HEK293 (cell line): Measurements from ENCODE around the gene JHY.

Experiments
- CTCF ChIA-PET: fragments of 350-600 bp; formaldehyde crosslinking; extraction: SDS; loops from one replicate; lab custom pipeline; 2021; ENCODE audit warnings: antibody characterized with exemption; lab: Yijun Ruan, JAX
- POLR2A ChIA-PET: fragments of 300-600 bp; formaldehyde crosslinking; extraction: SDS; loops from one replicate; lab custom pipeline; 2020; ENCODE audit warnings: antibody characterized with exemption, inconsistent platforms; lab: Yijun Ruan, JAX
- H3K27ac ChIP-seq: fragments of 200-500 bp; sonication (Bioruptor generic); 2 replicates; pipeline ENCODE4 v1.5.1; 2014; ENCODE audit warnings: low read depth, low read length, control low read depth, inconsistent platforms; ENCODE audit errors: extremely low read depth
- H3K36me3 ChIP-seq, 2 experiments: fragments of 200-500 bp in 1 of 2; sonication (Bioruptor generic) in 1 of 2; 1 replicate in 1 of 2; 2 replicates in 1 of 2; pipeline ENCODE4 v1.5.1; 2014 to 2017; ENCODE audit warnings: inconsistent platforms in 2 of 2, low read length in 2 of 2; ENCODE audit not compliant: control insufficient read depth in 2 of 2, insufficient read depth in 1 of 2
- H3K4me1 ChIP-seq: fragments of 200-500 bp; sonication (Bioruptor generic); 2 replicates; pipeline ENCODE4 v1.5.1; 2014; ENCODE audit warnings: mild to moderate bottlenecking, low read length, inconsistent platforms; ENCODE audit not compliant: control insufficient read depth, insufficient read depth
- H3K4me3 ChIP-seq: 2 replicates; pipeline ENCODE4 v1.5.1; 2011; ENCODE audit warnings: low read depth, mild to moderate bottlenecking, control low read depth, low read length, moderate library complexity
- H3K9me3 ChIP-seq: fragments of 200-500 bp; sonication (Bioruptor generic); 2 replicates; pipeline ENCODE4 v1.5.1; 2014; ENCODE audit warnings: low read depth, low read length, inconsistent platforms; ENCODE audit not compliant: control insufficient read depth, insufficient read depth
- GFI1B ChIP-seq: fragments of 450-650 bp; formaldehyde crosslinking; IDR thresholded peaks from 2 replicates; pipeline ENCODE4 v1.5.1; 2016; ENCODE audit warnings: missing biosample characterization, missing genetic modification characterization
- HOXA7 ChIP-seq: sonication (generic); formaldehyde crosslinking; IDR thresholded peaks from 2 replicates; pipeline ENCODE4 v1.8.1; 2022; ENCODE audit warnings: missing genetic modification reagents, borderline replicate concordance
- KLF10 ChIP-seq: fragments of 450-650 bp; IDR thresholded peaks from 2 replicates; pipeline ENCODE4 v1.5.1; 2018; ENCODE audit warnings: missing biosample characterization, mild to moderate bottlenecking, missing genetic modification characterization
- PATZ1 ChIP-seq: fragments of 450-650 bp; formaldehyde crosslinking; IDR thresholded peaks from 2 replicates; pipeline ENCODE4 v1.5.1; 2016; ENCODE audit warnings: missing biosample characterization, missing genetic modification characterization
- PRDM4 ChIP-seq: fragments of 450-650 bp; formaldehyde crosslinking; IDR thresholded peaks from 2 replicates; pipeline ENCODE4 v1.5.1; 2017; ENCODE audit warnings: missing biosample characterization, missing genetic modification characterization
- RBAK ChIP-seq: fragments of 450-650 bp; formaldehyde crosslinking; IDR thresholded peaks from 2 replicates; pipeline ENCODE4 v1.5.1; 2016; ENCODE audit warnings: missing biosample characterization, missing genetic modification characterization
- REST ChIP-seq: fragments of 450-650 bp; formaldehyde crosslinking; IDR thresholded peaks from 2 replicates; pipeline ENCODE4 v1.5.1; 2016; ENCODE audit warnings: missing biosample characterization, missing genetic modification characterization
- TCF7L2 ChIP-seq: IDR thresholded peaks from 2 replicates; pipeline ENCODE4 v1.6.1; 2011; ENCODE audit warnings: low read depth, mild to moderate bottlenecking, inconsistent platforms, low read length, moderate library complexity, borderline replicate concordance
- TRIM28 ChIP-seq: IDR thresholded peaks from 2 replicates; pipeline ENCODE4 v1.6.1; 2011; ENCODE audit warnings: low read length, control low read depth, borderline replicate concordance
- ZBTB8A ChIP-seq: fragments of 450-650 bp; formaldehyde crosslinking; IDR thresholded peaks from 2 replicates; pipeline ENCODE4 v1.5.1; 2016; ENCODE audit warnings: missing biosample characterization, missing genetic modification characterization
- ZEB2 ChIP-seq: fragments of 450-650 bp; formaldehyde crosslinking; IDR thresholded peaks from 2 replicates; pipeline ENCODE4 v1.5.1; 2016; ENCODE audit warnings: missing biosample characterization, missing genetic modification characterization
- ZNF169 ChIP-seq: fragments of 450-650 bp; formaldehyde crosslinking; IDR thresholded peaks from 2 replicates; pipeline ENCODE4 v1.5.1; 2016; ENCODE audit warnings: missing biosample characterization, missing genetic modification characterization
- ZNF184 ChIP-seq: fragments of 450-650 bp; IDR thresholded peaks from 2 replicates; pipeline ENCODE4 v1.5.1; 2018; ENCODE audit warnings: missing biosample characterization, mild to moderate bottlenecking, missing genetic modification characterization
- ZNF214 ChIP-seq: fragments of 450-650 bp; formaldehyde crosslinking; IDR thresholded peaks from 2 replicates; pipeline ENCODE4 v1.5.1; 2017; ENCODE audit warnings: missing biosample characterization, mild to moderate bottlenecking, missing genetic modification characterization, borderline replicate concordance
- ZNF248 ChIP-seq: fragments of 450-650 bp; formaldehyde crosslinking; IDR thresholded peaks from 2 replicates; pipeline ENCODE4 v1.5.1; 2017; ENCODE audit warnings: missing biosample characterization, missing genetic modification characterization
- ZNF292 ChIP-seq: fragments of 450-650 bp; formaldehyde crosslinking; IDR thresholded peaks from 2 replicates; pipeline ENCODE4 v1.5.1; 2016; ENCODE audit warnings: low read depth, missing biosample characterization, missing genetic modification characterization, borderline replicate concordance
- ZNF311 ChIP-seq: fragments of 450-650 bp; formaldehyde crosslinking; IDR thresholded peaks from 2 replicates; pipeline ENCODE4 v1.5.1; 2017; ENCODE audit warnings: missing biosample characterization, missing genetic modification characterization, borderline replicate concordance
- ZNF335 ChIP-seq: fragments of 450-650 bp; formaldehyde crosslinking; conservative IDR thresholded peaks from 2 replicates; pipeline ENCODE4 v1.5.1; 2016; ENCODE audit warnings: missing biosample characterization, missing genetic modification characterization
- ZNF391 ChIP-seq: fragments of 450-650 bp; formaldehyde crosslinking; IDR thresholded peaks from 2 replicates; pipeline ENCODE4 v1.5.1; 2016; ENCODE audit warnings: low read depth, missing biosample characterization, missing genetic modification characterization, borderline replicate concordance
- ZNF48 ChIP-seq: fragments of 450-650 bp; formaldehyde crosslinking; IDR thresholded peaks from 2 replicates; pipeline ENCODE4 v1.5.1; 2016; ENCODE audit warnings: missing biosample characterization, missing genetic modification characterization
- ZNF510 ChIP-seq: fragments of 450-650 bp; formaldehyde crosslinking; IDR thresholded peaks from 2 replicates; pipeline ENCODE4 v1.5.1; 2018; ENCODE audit warnings: mild to moderate bottlenecking, missing genetic modification characterization, missing biosample characterization; ENCODE audit not compliant: insufficient replicate concordance
- ZNF513 ChIP-seq: fragments of 450-650 bp; IDR thresholded peaks from 2 replicates; pipeline ENCODE4 v1.5.1; 2018; ENCODE audit warnings: missing biosample characterization, missing genetic modification characterization
- ZNF549 ChIP-seq: fragments of 450-650 bp; IDR thresholded peaks from 2 replicates; pipeline ENCODE4 v1.5.1; 2018; ENCODE audit warnings: missing biosample characterization, missing genetic modification characterization, mild to moderate bottlenecking, inconsistent platforms, moderate library complexity
- ZNF571 ChIP-seq: fragments of 450-650 bp; formaldehyde crosslinking; IDR thresholded peaks from 2 replicates; pipeline ENCODE4 v1.5.0; 2017; ENCODE audit warnings: missing biosample characterization, missing genetic modification characterization
- ZNF623 ChIP-seq: fragments of 450-650 bp; formaldehyde crosslinking; IDR thresholded peaks from 2 replicates; pipeline ENCODE4 v1.5.1; 2016; ENCODE audit warnings: missing biosample characterization, missing genetic modification characterization
- ZSCAN5A ChIP-seq: fragments of 450-650 bp; formaldehyde crosslinking; IDR thresholded peaks from 2 replicates; pipeline ENCODE4 v1.5.1; 2016; ENCODE audit warnings: missing biosample characterization, missing genetic modification characterization
- ZXDB ChIP-seq: fragments of 450-650 bp; formaldehyde crosslinking; IDR thresholded peaks from 2 replicates; pipeline ENCODE4 v1.5.1; 2016; ENCODE audit warnings: missing biosample characterization, missing genetic modification characterization

Gene JHY

GRCh38 chr11:122861631-122862030 lies 20.9 kb upstream of the JHY start:
- Histone ChIP-seq H3K4me1 (no peaks in the 10 kb centered on the region), H3K4me3 (no peak overlapping the region), H3K9me3 (no peaks in the 10 kb centered on the region), H3K27ac (no peak overlapping the region), H3K36me3 (no peaks in the 10 kb centered on the region)
- CTCF ChIA-PET, result interaction anchor here (0.6 to 10.3 kb wide), 2 partner anchors 29 to 162 kb away, joined by 3 to 273 read pairs; no protein-coding TSS in a partner anchor
- TF ChIP-seq ZNF169 (no peak), ZNF214 (no peak), ZNF391 (no peak), ZXDB (tag by site-specific recombination) (no peak), ZNF549 (tag by site-specific recombination) (no peak), RBAK (tag by site-specific recombination) (no peak), PATZ1 (tag by site-specific recombination) (no peak), KLF10 (tag by site-specific recombination) (no peak), ZNF248 (no peak), ZNF184 (tag by site-specific recombination) (no peak), PRDM4 (no peak), GFI1B (tag by site-specific recombination) (no peak), HOXA7 (CRISPR knock-in tag) (no peak), ZEB2 (no peak), TRIM28 (no peak), ZNF571 (tag by site-specific recombination) (no peak), TCF7L2 (no peak)
- POLR2A ChIA-PET, result interaction anchor here (1.4 kb wide), 1 partner anchor 193 kb away, joined by 4 read pairs; no protein-coding TSS in a partner anchor

- ChIA-PET CTCF (interaction anchor here (0.6 to 10.3 kb wide), 8 partner anchors 8 to 385 kb away, joined by 3 to 273 read pairs (median 6); no protein-coding TSS in a partner anchor), POLR2A (interaction anchor here (1.4 kb wide), 1 partner anchor 192 kb away, joined by 4 read pairs; no protein-coding TSS in a partner anchor)
- H3K27ac ChIP-seq, result no peak overlapping the region
- no peak for TF ChIP-seq ZNF311 (tag by site-specific recombination)
- TF ChIP-seq ZNF48 (tag by site-specific recombination), result no peak
- TF ChIP-seq ZNF623, result no peak
- TF ChIP-seq ZNF513, result no peak
- no peak for TF ChIP-seq ZNF292 (tag by site-specific recombination)
- no peak for TF ChIP-seq ZNF335
- TF ChIP-seq TCF7L2, result no peak
- TF ChIP-seq ZNF510 (tag by site-specific recombination), result no peak
- TF ChIP-seq REST (tag by site-specific recombination), result no peak
- TF ChIP-seq ZBTB8A, result no peak
- TF ChIP-seq ZSCAN5A (tag by site-specific recombination), result no peak
Observed at GRCh38 chr11:122862091-122862490, 20.5 kb upstream of the JHY start.

More at GRCh38 chr11:122862091-122862490, 20.5 kb upstream of the JHY start:
- Histone ChIP-seq H3K4me1 (no peaks in the 10 kb centered on the region), H3K36me3 (no peaks in the 10 kb centered on the region), H3K4me3 (no peak overlapping the region), H3K9me3 (no peaks in the 10 kb centered on the region)
